ENCODE data around the gene TNFAIP8. TPM values are rescaled to one million over a fixed set of nuclear protein-coding genes. Genes with fewer than 3 reads are reported as not detected.
A peak's percentile ranks its signal among the peaks of the same experiment; 100 is the strongest.
"Not testable (repeated sequence)": the region's sequence is repeated elsewhere in the genome, so short reads cannot be mapped to it uniquely, and the experiment has no call there.

Gene TNFAIP8
- total RNA-seq, 1 donor, result 242 TPM

GRCh38 chr5:119420169-119420568 lies 64.3 kb downstream of the TNFAIP8 start:
- H3K4me1 ChIP-seq (ENCODE audit: insufficient read depth, low read length), result peaks cover 44% of the 10 kb centered on the region
- no peak overlapping the region for H3K4me3 ChIP-seq (ENCODE audit: low read length)
- H3K9me3 ChIP-seq (ENCODE audit: low read depth, low read length), result no peaks in the 10 kb centered on the region
- H3K27me3 ChIP-seq (ENCODE audit: insufficient read depth, low read length), result no peaks in the 10 kb centered on the region

GRCh38 chr5:119426057-119426456 lies 70.2 kb downstream of the TNFAIP8 start:
- Histone ChIP-seq H3K4me1 (ENCODE audit: insufficient read depth, low read length) (peaks cover 42% of the 10 kb centered on the region), H3K4me3 (ENCODE audit: low read length) (no peak overlapping the region), H3K27me3 (ENCODE audit: insufficient read depth, low read length) (no peaks in the 10 kb centered on the region), H3K9me3 (ENCODE audit: low read depth, low read length) (no peaks in the 10 kb centered on the region)

GRCh38 chr5:119427060-119427459 lies 71.2 kb downstream of the TNFAIP8 start:
- Histone ChIP-seq H3K4me3 (ENCODE audit: low read length) (no peak overlapping the region), H3K4me1 (ENCODE audit: insufficient read depth, low read length) (peaks cover 40% of the 10 kb centered on the region), H3K27me3 (ENCODE audit: insufficient read depth, low read length) (no peaks in the 10 kb centered on the region), H3K9me3 (ENCODE audit: low read depth, low read length) (no peaks in the 10 kb centered on the region)

GRCh38 chr5:119427596-119427995 lies 71.8 kb downstream of the TNFAIP8 start:
- H3K4me3 ChIP-seq (ENCODE audit: low read length); H3K9me3 ChIP-seq (ENCODE audit: low read depth, low read length); H3K27me3 ChIP-seq (ENCODE audit: insufficient read depth, low read length): not testable (repeated sequence)
- H3K4me1 ChIP-seq (ENCODE audit: insufficient read depth, low read length), result peaks cover 38% of the 10 kb centered on the region

GRCh38 chr5:119428166-119428565 lies 72.3 kb downstream of the TNFAIP8 start:
- H3K9me3 ChIP-seq (ENCODE audit: low read depth, low read length); H3K4me3 ChIP-seq (ENCODE audit: low read length); H3K27me3 ChIP-seq (ENCODE audit: insufficient read depth, low read length): not testable (repeated sequence)
- H3K4me1 ChIP-seq (ENCODE audit: insufficient read depth, low read length), result peaks cover 33% of the 10 kb centered on the region

GRCh38 chr5:119428574-119428973 lies 72.8 kb downstream of the TNFAIP8 start:
- peaks cover 33% of the 10 kb centered on the region for H3K4me1 ChIP-seq (ENCODE audit: insufficient read depth, low read length)
- H3K27me3 ChIP-seq (ENCODE audit: insufficient read depth, low read length); H3K4me3 ChIP-seq (ENCODE audit: low read length); H3K9me3 ChIP-seq (ENCODE audit: low read depth, low read length): not testable (repeated sequence)

GRCh38 chr5:119432674-119433237 lies 76.9 kb downstream of the TNFAIP8 start:
- H3K9me3 ChIP-seq (ENCODE audit: low read depth, low read length); H3K4me3 ChIP-seq (ENCODE audit: low read length); H3K27me3 ChIP-seq (ENCODE audit: insufficient read depth, low read length): not testable (repeated sequence)
- peaks cover 18% of the 10 kb centered on the region for H3K4me1 ChIP-seq (ENCODE audit: insufficient read depth, low read length)

GRCh38 chr5:119435436-119436132 lies 79.8 kb downstream of the TNFAIP8 start:
- Histone ChIP-seq H3K4me1 (ENCODE audit: insufficient read depth, low read length) (peaks cover 14% of the 10 kb centered on the region), H3K27me3 (ENCODE audit: insufficient read depth, low read length) (no peaks in the 10 kb centered on the region), H3K9me3 (ENCODE audit: low read depth, low read length) (no peaks in the 10 kb centered on the region), H3K4me3 (ENCODE audit: low read length) (no peak overlapping the region)

GRCh38 chr5:119437785-119438586 lies 82.2 kb downstream of the TNFAIP8 start:
- H3K4me3 ChIP-seq (ENCODE audit: low read length); H3K27me3 ChIP-seq (ENCODE audit: insufficient read depth, low read length); H3K9me3 ChIP-seq (ENCODE audit: low read depth, low read length): not testable (repeated sequence)
- peaks cover 14% of the 10 kb centered on the region for H3K4me1 ChIP-seq (ENCODE audit: insufficient read depth, low read length)

GRCh38 chr5:119438587-119438917 lies 82.7 kb downstream of the TNFAIP8 start:
- peaks cover 14% of the 10 kb centered on the region for H3K4me1 ChIP-seq (ENCODE audit: insufficient read depth, low read length)
- not testable (repeated sequence) for H3K27me3 ChIP-seq (ENCODE audit: insufficient read depth, low read length); H3K4me3 ChIP-seq (ENCODE audit: low read length); H3K9me3 ChIP-seq (ENCODE audit: low read depth, low read length)

GRCh38 chr5:119439140-119439631 lies 83.4 kb downstream of the TNFAIP8 start:
- Histone ChIP-seq H3K4me1 (ENCODE audit: insufficient read depth, low read length) (peaks cover 14% of the 10 kb centered on the region), H3K27me3 (ENCODE audit: insufficient read depth, low read length) (no peaks in the 10 kb centered on the region), H3K4me3 (ENCODE audit: low read length) (peak overlapping the region; percentile 25), H3K9me3 (ENCODE audit: low read depth, low read length) (no peaks in the 10 kb centered on the region)

GRCh38 chr5:119439632-119440031 lies 83.8 kb downstream of the TNFAIP8 start:
- peaks cover 14% of the 10 kb centered on the region for H3K4me1 ChIP-seq (ENCODE audit: insufficient read depth, low read length)
- H3K27me3 ChIP-seq (ENCODE audit: insufficient read depth, low read length); H3K4me3 ChIP-seq (ENCODE audit: low read length); H3K9me3 ChIP-seq (ENCODE audit: low read depth, low read length): not testable (repeated sequence)

GRCh38 chr5:119444643-119445042 lies 88.8 kb downstream of the TNFAIP8 start:
- H3K9me3 ChIP-seq (ENCODE audit: low read depth, low read length); H3K4me3 ChIP-seq (ENCODE audit: low read length); H3K4me1 ChIP-seq (ENCODE audit: insufficient read depth, low read length); H3K27me3 ChIP-seq (ENCODE audit: insufficient read depth, low read length): not testable (repeated sequence)

- H3K4me1 ChIP-seq (ENCODE audit: insufficient read depth, low read length), result no peaks in the 10 kb centered on the region
- no peaks in the 10 kb centered on the region for H3K9me3 ChIP-seq (ENCODE audit: low read depth, low read length)
- no peak overlapping the region for H3K4me3 ChIP-seq (ENCODE audit: low read length)
- no peaks in the 10 kb centered on the region for H3K27me3 ChIP-seq (ENCODE audit: insufficient read depth, low read length)
Measured at GRCh38 chr5:119445544-119445943, 89.7 kb downstream of the TNFAIP8 start.

Data from mononuclear cell (primary cell).